DOHH2 (cell line): ENCODE measurements around the gene VIM.

Source experiments
- H3F3A ChIP-seq: fragments of 200-600 bp; sonication (generic), shearing (Covaris generic); 2 replicates; pipeline ENCODE4 v1.6.0; 2016; ENCODE audit warnings: antibody characterized with exemption, mild to moderate bottlenecking; ENCODE audit not compliant: control insufficient read depth, insufficient read depth
- H3K27ac ChIP-seq: fragments of 200-600 bp; sonication (generic); 2 replicates; pipeline ENCODE4 v1.5.1; 2014; ENCODE audit warnings: low read depth, mild to moderate bottlenecking, low read length, moderate library complexity
- H3K27me3 ChIP-seq: fragments of 200-600 bp; sonication (generic); 2 replicates; pipeline ENCODE4 v1.6.1; 2014; ENCODE audit warnings: mild to moderate bottlenecking, low read length, mixed read lengths; ENCODE audit not compliant: control insufficient read depth
- H3K36me3 ChIP-seq: fragments of 200-600 bp; sonication (generic); 2 replicates; pipeline ENCODE4 v1.6.1; 2014; ENCODE audit warnings: mild to moderate bottlenecking, low read length, moderate library complexity, mixed read lengths; ENCODE audit not compliant: control insufficient read depth
- H3K4me1 ChIP-seq: fragments of 200-600 bp; sonication (generic); 2 replicates; pipeline ENCODE4 v1.6.1; 2014; ENCODE audit warnings: mild to moderate bottlenecking, low read length, mixed read lengths; ENCODE audit not compliant: control insufficient read depth
- H3K4me2 ChIP-seq: fragments of 200-600 bp; sonication (generic); 2 replicates; pipeline ENCODE4 v1.6.0; 2014; ENCODE audit warnings: mild to moderate bottlenecking, low read length, moderate library complexity
- H3K4me3 ChIP-seq: fragments of 200-600 bp; sonication (generic); 2 replicates; pipeline ENCODE4 v1.5.1; 2014; ENCODE audit warnings: mild to moderate bottlenecking, low read length, mixed read lengths
- H3K79me2 ChIP-seq: fragments of 200-600 bp; sonication (generic); 2 replicates; pipeline ENCODE4 v1.6.1; 2014; ENCODE audit warnings: mild to moderate bottlenecking, low read length, mixed read lengths; ENCODE audit not compliant: control insufficient read depth
- H3K9me2 ChIP-seq: fragments of 200-600 bp; sonication (generic); replicated peaks from 2 replicates; pipeline ENCODE4 v1.6.1; 2014; ENCODE audit warnings: mild to moderate bottlenecking, low read length, mixed read lengths; ENCODE audit not compliant: control insufficient read depth
- H3K9me3 ChIP-seq: fragments of 200-600 bp; sonication (generic); 2 replicates; pipeline ENCODE4 v1.6.1; 2014; ENCODE audit warnings: antibody characterized with exemption, low read length, mixed read lengths; ENCODE audit not compliant: control insufficient read depth, insufficient read depth
- H4K20me1 ChIP-seq: fragments of 200-600 bp; sonication (generic); 2 replicates; pipeline ENCODE4 v1.6.0; 2014; ENCODE audit warnings: low read depth, mild to moderate bottlenecking, antibody characterized with exemption, low read length, moderate library complexity; ENCODE audit not compliant: control insufficient read depth, insufficient read depth
- EZH2phosphoT487 ChIP-seq: fragments of 200-600 bp; sonication (generic); IDR thresholded peaks from 2 replicates; pipeline ENCODE4 v1.6.1; 2017; ENCODE audit warnings: borderline replicate concordance, mild to moderate bottlenecking, antibody characterized with exemption, low read length, moderate library complexity, mixed read lengths
- TF ChIP-seq, protein P1 (sequence below): fragments of 200-600 bp; sonication (generic); IDR thresholded peaks from one replicate; pipeline ENCODE4 v1.5.1; 2014; ENCODE audit warnings: antibody characterized with exemption, mild to moderate bottlenecking, low read depth, low read length; ENCODE audit not compliant: poor library complexity, severe bottlenecking

Gene VIM

DNA sequence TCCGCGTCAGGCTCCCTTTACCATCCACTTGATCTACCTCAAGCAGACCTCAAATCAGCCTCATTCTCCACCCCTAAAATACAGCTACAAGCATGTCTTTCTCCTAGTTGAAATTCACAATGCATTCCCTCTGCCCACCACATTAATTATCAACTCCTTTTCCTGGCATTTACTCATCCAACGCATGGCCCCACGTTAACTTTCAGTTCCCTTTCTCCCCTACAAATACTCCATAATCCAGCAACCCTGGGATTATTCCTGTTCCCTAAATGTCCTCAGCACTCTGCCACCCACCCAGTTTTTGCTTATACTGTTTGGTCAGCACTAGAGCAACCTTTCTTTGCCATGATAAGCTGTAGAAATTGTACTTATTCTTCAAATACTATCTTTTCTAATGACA, 5.7 kb upstream of the VIM start:
- Histone ChIP-seq H3K27me3 (peaks cover 17% of the 10 kb centered on the region), H4K20me1 (no peaks in the 10 kb centered on the region), H3K4me1 (peaks cover under 1% of the 10 kb centered on the region), H3K4me2 (no peak overlapping the region), H3K27ac (no peak overlapping the region), H3K9me3 (no peaks in the 10 kb centered on the region), H3K79me2 (no peaks in the 10 kb centered on the region), H3K36me3 (no peaks in the 10 kb centered on the region), H3F3A (peaks cover under 1% of the 10 kb centered on the region; the same call in 1 of the 2 replicates), H3K4me3 (no peak overlapping the region), H3K9me2 (no peaks in the 10 kb centered on the region)
- no peak for TF ChIP-seq EZH2phosphoT487
- TF ChIP-seq, protein P1, sequence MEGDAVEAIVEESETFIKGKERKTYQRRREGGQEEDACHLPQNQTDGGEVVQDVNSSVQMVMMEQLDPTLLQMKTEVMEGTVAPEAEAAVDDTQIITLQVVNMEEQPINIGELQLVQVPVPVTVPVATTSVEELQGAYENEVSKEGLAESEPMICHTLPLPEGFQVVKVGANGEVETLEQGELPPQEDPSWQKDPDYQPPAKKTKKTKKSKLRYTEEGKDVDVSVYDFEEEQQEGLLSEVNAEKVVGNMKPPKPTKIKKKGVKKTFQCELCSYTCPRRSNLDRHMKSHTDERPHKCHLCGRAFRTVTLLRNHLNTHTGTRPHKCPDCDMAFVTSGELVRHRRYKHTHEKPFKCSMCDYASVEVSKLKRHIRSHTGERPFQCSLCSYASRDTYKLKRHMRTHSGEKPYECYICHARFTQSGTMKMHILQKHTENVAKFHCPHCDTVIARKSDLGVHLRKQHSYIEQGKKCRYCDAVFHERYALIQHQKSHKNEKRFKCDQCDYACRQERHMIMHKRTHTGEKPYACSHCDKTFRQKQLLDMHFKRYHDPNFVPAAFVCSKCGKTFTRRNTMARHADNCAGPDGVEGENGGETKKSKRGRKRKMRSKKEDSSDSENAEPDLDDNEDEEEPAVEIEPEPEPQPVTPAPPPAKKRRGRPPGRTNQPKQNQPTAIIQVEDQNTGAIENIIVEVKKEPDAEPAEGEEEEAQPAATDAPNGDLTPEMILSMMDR: no peak

DNA sequence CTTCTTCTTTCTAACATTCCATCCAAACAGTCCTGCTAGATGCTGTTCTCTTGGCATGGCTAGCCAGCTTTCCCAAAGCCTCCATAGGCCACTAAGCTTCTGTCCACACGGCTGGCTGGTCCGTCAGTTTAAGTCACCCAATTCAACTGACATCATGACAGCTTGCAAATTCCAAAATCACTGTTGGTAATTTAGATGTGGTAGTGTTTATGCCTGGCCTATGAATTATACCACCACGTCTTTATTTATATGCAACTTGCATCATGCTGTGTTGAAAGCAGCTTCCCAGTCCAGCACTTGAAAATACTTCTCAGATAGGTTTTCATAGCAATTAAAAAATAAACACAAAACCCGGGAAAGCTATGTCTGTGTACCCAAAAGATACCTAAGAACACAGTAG, 2.2 kb upstream of the VIM start:
- H3K4me3 ChIP-seq: no peak overlapping the region
- H3K36me3 ChIP-seq: no peaks in the 10 kb centered on the region
- H3K4me2 ChIP-seq: no peak overlapping the region
- peaks cover 27% of the 10 kb centered on the region for H3K4me1 ChIP-seq
- no peaks in the 10 kb centered on the region for H4K20me1 ChIP-seq
- H3K79me2 ChIP-seq: no peaks in the 10 kb centered on the region; the same call in 1 of the 2 replicates
- H3K27ac ChIP-seq: no peak overlapping the region
- H3K9me3 ChIP-seq: no peaks in the 10 kb centered on the region
- H3F3A ChIP-seq: peaks cover 7% of the 10 kb centered on the region
- TF ChIP-seq, protein P1: no peak
- TF ChIP-seq EZH2phosphoT487: no peak
- no peaks in the 10 kb centered on the region for H3K9me2 ChIP-seq
- H3K27me3 ChIP-seq: peaks cover 39% of the 10 kb centered on the region

DNA sequence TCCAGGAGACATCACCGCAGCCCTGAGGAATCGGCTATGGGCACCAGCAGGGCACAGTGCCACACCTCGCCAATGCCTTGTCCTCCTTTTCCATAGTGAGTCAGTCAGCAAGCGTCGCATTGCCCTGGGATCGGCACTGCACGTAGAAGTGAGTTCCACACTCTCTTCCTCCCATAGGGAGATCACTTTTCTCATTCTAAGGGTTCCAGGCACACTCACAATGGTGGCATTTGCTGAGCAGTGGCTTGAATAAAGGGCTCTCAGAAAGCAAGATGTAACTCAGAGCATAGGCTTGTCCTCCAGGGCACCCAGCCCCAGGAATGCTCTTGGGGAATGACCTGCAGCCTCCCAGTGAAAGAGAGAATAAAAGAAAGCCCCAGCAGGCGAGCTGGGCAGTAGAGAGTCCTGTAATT, 1.1 kb upstream of the VIM start:
- Histone ChIP-seq H3K36me3 (peaks cover 5% of the 10 kb centered on the region; the same call in 1 of the 2 replicates), H3K4me1 (peaks cover 33% of the 10 kb centered on the region), H3F3A (peaks cover 7% of the 10 kb centered on the region), H3K4me3 (no peak overlapping the region), H3K79me2 (peaks cover 2% of the 10 kb centered on the region; the same call in 1 of the 2 replicates), H3K9me3 (no peaks in the 10 kb centered on the region), H3K4me2 (no peak overlapping the region), H3K27me3 (peaks cover 44% of the 10 kb centered on the region), H3K9me2 (no peaks in the 10 kb centered on the region), H4K20me1 (no peaks in the 10 kb centered on the region), H3K27ac (no peak overlapping the region)
- TF ChIP-seq EZH2phosphoT487: no peak
- TF ChIP-seq, protein P1: no peak
